HG03571 (cell line): Measurements from ENCODE around the gene NAV1.
"Not testable (repeated sequence)": the region's sequence is repeated elsewhere in the genome, so short reads cannot be mapped to it uniquely, and the experiment has no call there.

ENCODE experiments used
- ATAC-seq: cut with Tn5 transposase; IDR thresholded peaks from one replicate; pipeline ENCODE4 v1.9.1; 2021; ENCODE audit not compliant: unreplicated experiment

NAV1 gene

GRCh38 chr1:201538612-201539551 is at the start of gene NAV1:
TSS of gene NAV1 (plus strand) at chr1:201539127. CDS start at chr1:201622885, 83,758 bp downstream.
- no peak for ATAC-seq

DNA sequence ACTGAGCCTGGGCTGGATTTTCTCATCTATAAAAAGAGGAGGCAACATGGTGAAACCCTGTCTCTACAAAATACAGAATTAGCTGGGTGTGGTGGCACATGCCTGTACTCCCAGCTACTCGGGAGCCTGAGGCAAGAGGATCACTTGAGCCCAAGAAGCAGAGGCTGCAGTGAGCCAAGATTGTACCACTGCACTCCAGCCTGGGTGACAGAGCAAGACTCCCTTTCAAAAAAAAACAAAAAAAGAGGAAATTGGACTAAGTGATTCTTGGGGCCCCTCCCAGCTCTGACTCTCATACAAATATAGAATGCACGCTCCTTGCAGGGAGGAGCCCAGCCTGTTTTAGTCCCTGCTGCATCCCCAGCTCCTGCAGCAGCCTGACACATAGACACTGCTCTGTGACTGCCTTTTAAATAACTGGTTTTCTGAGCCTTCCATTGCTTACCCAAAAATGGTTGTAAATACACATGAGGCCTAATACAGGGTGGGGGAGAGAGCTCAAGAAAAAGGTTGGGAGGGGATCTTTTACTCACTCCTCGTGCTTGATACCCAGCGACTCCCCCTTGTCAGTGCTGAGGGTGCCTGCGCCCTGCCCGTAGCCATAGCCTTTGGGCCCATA is 49.2 kb upstream of the NAV1 start:
- ATAC-seq, result no peak

GRCh38 chr1:201490708-201491131 is 48.2 kb upstream of the NAV1 start:
- no peak for ATAC-seq

- no peak for ATAC-seq
Observed at GRCh38 chr1:201491896-201492511, 46.9 kb upstream of the NAV1 start.

GRCh38 chr1:201493026-201493656 is 45.8 kb upstream of the NAV1 start:
- not testable (repeated sequence) for ATAC-seq

DNA sequence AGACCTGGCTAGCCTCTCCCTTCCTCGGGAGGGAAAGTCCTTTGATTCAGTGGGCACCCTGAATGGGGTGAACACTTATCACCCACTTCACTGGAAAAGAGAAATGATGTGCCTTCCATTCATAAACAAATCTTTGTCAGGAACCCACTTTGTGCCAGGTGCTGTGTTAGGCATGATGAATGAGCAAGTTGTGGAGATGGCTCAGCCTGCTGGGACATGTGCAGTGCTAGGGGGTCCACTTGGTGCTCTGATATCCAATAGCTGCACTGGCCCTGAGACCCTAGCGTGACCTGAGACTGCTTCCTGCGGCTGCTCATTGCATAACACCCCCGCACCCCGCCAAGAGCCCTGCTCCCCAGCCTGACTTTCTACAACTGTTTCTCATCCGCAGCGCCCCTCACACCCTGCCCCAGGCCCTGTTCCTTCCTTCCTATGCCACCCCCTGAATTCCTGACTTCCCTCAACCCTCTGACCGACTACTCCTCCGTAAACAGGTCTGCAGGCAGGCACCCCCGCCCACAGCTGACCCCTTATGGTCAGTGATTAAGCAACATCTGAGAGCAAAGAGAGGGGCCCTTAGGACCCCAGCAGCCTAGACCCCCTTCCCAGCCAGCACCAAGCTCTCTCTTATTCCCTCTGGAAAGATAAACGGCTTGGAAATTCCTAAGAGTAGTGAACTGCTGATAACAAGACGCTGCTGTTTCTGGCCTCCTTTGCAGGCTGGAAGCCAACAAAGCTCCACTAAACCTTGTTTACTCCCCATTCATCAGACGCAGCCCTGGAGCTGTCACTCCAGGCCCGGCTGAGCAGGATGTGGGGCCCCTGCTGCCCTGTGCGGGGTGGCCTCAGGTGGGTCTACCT is 44.9 kb upstream of the NAV1 start:
- no peak for ATAC-seq

DNA sequence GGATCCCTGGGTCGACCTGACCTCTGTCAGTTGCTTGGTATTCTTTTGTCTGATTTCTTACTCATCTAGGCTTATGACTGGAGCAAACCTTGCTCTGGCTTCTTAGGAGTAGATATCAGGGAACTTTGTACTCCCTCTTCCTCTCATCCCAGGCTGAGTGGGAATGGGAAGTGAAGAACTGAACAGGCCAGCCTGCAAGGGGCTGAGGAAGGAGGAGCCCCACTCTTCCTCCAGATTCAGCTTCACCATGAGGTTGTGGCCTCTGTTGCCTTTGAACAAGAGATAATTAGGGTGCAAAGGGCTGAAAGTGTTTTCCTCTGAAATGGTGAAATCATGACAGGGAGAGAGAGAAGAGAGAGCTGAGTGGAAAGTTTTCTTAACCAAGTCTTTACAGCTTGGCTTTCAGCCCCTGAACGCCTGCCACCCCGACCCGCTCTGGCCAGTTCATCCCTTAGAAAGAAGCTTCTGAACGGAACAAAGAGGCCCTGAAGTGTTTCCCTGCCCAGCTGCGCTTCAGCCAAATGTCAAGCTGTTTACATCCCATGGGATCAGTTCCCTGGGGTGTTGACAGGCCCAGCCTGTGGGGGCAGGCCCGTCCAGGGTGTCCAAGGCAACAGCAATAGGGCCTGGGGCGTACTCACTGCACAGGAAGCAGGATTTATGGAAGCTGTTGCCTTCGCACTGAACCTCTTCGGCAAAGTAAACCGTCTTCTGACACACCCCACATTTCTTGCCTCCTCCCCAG is 43.2 kb upstream of the NAV1 start:
- no peak for ATAC-seq

DNA sequence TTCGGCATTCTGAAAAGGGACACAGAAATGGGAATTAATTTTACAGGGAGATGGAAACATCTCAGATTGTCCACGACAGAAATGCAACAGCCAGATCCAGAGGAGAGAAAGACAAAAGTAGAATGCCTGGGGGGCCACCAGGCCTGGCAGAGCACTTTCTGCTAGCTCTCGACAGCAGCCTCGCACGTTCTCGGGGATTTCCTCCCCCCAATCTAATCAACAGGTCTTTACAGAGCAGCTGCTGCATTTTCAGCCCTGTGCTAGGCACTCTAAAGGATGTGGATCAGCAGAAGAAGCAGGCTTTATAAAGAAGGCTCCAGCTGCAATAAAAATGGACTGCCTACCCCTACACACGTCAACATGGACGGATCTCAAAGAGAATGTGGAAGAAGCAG is 42.6 kb upstream of the NAV1 start:
- ATAC-seq, result no peak

GRCh38 chr1:201497935-201498509 is 40.9 kb upstream of the NAV1 start:
- ATAC-seq, result no peak

GRCh38 chr1:201498621-201499020 is 40.3 kb upstream of the NAV1 start:
- ATAC-seq, result no peak

DNA sequence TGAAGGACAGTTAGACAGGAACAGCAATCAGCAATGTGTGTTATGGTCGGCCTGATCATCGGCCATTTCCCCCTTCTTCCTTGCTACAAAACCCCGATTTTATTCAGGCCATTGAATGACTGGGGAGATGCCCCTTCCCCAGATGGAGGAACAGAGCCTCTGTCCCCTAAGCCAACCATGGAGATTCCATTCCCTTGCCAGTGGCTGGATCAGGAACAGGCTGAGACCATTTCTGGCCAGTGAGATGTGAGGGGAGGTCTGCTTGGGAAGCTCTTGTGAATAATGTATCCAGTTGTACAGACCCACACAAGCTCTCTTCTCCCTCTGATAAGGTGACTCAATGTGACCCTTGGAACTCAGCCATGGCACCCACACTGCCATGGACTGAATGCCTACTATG is 39.7 kb upstream of the NAV1 start:
- ATAC-seq, result no peak

DNA sequence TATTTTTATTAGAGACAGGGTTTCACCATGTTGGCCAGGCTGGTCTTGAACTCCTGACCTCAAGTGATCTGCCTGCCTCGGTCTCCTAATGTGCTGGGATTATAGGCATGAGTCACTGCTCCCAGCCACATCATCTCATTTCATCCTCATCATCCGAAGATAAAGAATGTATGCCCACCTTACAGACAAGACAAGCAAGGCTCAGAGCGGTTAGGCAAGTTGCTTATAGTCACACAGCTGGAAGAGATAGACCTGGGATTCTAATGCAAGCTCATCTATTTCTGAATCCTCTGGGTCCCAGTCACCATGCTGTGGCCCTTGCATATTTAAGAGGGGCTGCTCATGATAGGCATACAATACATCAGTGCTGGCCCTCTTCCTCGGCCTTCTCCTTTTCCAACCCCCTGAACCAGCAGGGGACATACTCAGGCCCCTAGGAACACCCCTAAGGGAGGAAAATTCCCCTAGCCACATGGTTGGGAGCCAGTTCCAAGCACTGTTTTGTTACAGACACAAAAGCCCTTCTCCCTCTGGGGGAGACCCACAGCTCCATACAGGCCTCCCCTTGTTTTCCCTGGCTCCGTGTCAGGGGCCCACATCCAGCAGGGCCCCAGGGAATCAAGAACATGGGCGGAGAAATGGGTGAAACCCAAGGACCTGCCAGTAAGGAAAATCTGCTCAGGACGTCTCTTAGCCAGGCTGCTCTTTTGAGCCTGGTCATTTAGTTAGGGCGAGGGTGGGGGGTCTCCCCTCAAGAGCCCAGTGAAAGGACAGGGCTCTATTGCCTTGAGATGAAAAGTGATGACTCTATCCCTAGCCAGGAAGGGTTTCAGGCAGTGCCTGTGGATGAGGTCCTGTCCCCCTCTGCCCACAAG is 38.9 kb upstream of the NAV1 start:
- no peak for ATAC-seq

- ATAC-seq, result no peak
Observed at GRCh38 chr1:201500670-201501120, 38.2 kb upstream of the NAV1 start.

DNA sequence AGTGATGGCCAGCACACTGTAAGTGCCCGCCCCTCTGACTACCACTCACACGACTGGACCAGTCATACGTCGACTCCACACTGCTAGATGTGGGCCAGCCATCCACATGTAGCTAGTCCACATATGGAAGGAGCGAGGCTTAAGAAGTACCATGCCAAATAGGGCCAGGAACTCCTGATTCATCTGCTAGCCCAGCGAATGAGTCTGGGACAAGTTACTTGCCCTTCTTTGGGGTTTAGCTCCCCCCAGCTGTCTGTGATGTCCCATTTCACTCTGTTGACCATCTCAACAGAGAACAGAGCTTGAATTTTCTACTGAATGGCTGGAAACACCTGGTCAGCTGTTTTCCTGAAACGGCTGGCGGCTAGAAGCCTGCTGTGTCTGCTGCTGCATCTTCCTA is 37.8 kb upstream of the NAV1 start:
- ATAC-seq, result no peak

DNA sequence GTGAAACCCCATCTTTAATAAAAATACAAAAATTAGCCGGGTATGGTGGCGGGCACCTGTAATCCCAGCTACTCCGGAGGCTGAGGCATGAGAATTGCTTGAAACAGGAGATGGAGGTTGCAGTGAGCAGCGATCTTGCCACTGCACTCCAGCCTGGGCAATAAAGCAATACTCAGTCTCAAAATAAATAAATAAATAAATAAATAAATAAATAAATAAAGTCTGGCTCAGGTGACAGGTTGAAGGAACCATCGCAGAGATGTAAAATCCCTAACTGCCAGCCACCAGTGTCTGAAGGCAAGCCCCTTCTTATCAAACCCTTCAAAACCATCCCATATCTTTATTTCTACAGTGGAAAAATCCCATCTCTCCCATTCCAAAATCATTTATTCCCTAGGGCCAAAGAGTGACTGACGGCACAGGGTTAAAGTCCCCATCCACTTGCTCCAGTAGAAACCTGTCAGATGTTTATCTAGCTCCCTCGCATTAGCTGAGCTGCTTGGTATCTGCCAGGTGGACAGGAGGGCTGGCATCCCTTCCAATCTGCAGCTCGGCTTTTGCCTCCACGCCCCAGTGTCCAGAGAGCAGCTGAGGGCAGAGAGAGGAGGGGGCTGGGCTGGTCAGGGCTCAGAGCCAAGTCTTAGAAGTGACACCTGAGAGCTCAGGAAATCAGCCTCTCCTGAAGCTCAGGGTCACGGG is 37.0 kb upstream of the NAV1 start:
- no peak for ATAC-seq

GRCh38 chr1:201502511-201502857 is 36.4 kb upstream of the NAV1 start:
- ATAC-seq, result no peak

DNA sequence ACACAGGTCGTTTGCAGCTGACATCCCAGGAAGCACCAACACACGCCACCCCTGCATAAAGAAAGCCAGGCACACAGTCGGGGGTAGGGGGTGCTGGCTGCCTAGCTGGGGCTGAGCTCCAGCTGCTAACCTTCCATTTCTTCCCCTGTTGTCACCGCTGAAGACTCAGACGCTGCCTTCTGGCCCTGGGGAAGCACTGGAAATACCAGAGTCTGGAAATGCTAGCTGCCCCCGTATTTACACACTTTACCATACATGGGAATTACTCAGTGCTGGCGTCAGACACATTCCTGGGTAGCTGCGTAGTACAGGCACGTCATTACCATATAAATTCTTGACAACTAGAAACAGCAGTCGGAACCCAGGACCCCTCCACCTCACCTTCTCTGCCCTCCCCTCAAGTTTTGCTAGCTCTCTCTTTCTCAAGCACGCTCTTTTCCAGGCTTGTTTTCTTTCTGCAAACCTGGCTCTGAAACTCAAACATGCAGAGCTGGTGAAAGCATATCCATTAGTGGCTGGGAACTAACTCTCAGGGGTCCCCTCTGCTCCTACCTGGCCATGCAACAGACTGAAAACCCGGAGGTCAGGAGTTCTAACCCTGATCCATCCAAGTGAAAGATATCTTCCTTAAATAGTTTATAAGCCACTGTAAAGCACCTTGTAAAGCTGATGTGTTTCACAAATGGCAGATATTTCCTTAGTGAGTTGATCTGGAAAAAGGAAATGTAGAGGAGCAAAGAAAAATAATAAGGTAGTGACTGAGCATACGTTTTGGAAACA is 35.3 kb upstream of the NAV1 start:
- no peak for ATAC-seq
